HCT116 (cell line): Measurements from ENCODE around the gene RYR2.

Source experiments
- CTCF ChIP-seq, 3 experiments: fragments of 200-600 bp in 1 of 3; sonication (generic) in 1 of 3; IDR thresholded peaks in 2 of 3; conservative IDR thresholded peaks in 1 of 3; 2 replicates each; pipeline ENCODE4 v1.5.1; 2012 to 2017; ENCODE audit warnings: low read depth in 2 of 3, low read length in 2 of 3, antibody characterized with exemption in 1 of 3, borderline replicate concordance in 1 of 3, control low read depth in 1 of 3, mild to moderate bottlenecking in 1 of 3, mixed read lengths in 1 of 3, mixed run types in 1 of 3, moderate library complexity in 1 of 3; ENCODE audit not compliant: insufficient read depth in 1 of 3
- EGR1 ChIP-seq: IDR thresholded peaks from 2 replicates; pipeline ENCODE4 v1.6.1; 2012; ENCODE audit warnings: low read depth
- ELF1 ChIP-seq: IDR thresholded peaks from 2 replicates; pipeline ENCODE4 v1.6.1; 2012; ENCODE audit warnings: low read depth, borderline replicate concordance
- EZH2 ChIP-seq: fragments of 200-600 bp; sonication (generic); IDR thresholded peaks from 2 replicates; pipeline ENCODE4 v1.6.1; 2017; ENCODE audit warnings: antibody characterized with exemption, mixed run types
- POLR2A ChIP-seq: IDR thresholded peaks from 2 replicates; pipeline ENCODE4 v1.7.0; 2011; ENCODE audit warnings: borderline replicate concordance; ENCODE audit not compliant: insufficient read depth, insufficient read length; ENCODE audit errors: extremely low read depth
- POLR2AphosphoS5 ChIP-seq: IDR thresholded peaks from 2 replicates; pipeline ENCODE4 v1.6.1; 2011; ENCODE audit warnings: mild to moderate bottlenecking, low read depth, low read length, moderate library complexity
- REST ChIP-seq: IDR thresholded peaks from 2 replicates; pipeline ENCODE4 v1.6.1; 2012; ENCODE audit warnings: low read depth
- SP1 ChIP-seq: IDR thresholded peaks from 2 replicates; pipeline ENCODE4 v1.6.1; 2012; ENCODE audit warnings: low read depth

- TF ChIP-seq CTCF (IDR thresholded peaks at IDR 0.05 in 2 of 3, conservative IDR thresholded peaks at IDR 0.05 in 1 of 3; ENCODE audit: borderline replicate concordance in 1 of 3, insufficient read depth in 1 of 3, low read depth in 2 of 3, low read length in 2 of 3) (no peak), POLR2A (no peak), EZH2 (no peak), POLR2AphosphoS5 (no peak), REST (no peak), ELF1 (no peak), EGR1 (no peak), SP1 (no peak)
These were observed 415.6 kb downstream of the RYR2 start for GRCh38 chr1:237457573-237457972.
